Right lobe of liver (tissue), 6 donors: ENCODE results near the gene SYNGR1. TPM values are rescaled to one million over a fixed set of nuclear protein-coding genes. Genes with fewer than 3 reads are reported as not detected.

Experiments
- ATAC-seq, 4 donors: fragments of 200-7000 bp; cut with Tn5 transposase; one replicate each; pipeline ENCODE4 v1.9.1; 2020; ENCODE audit warnings: mild to moderate bottlenecking in 4 of 4, moderate library complexity in 4 of 4
- DNase-seq, 3 donors: peaks; one replicate each; pipeline ENCODE4 v3.0.0-alpha.2; 2020
- H3K27ac ChIP-seq, 3 donors: fragments of 200-600 bp; one replicate each; pipeline ENCODE4 v1.8.0; 2022
- H3K27me3 ChIP-seq, 2 donors: fragments of 200-600 bp; one replicate each; pipeline ENCODE4 v1.8.0; 2022
- H3K36me3 ChIP-seq, 4 donors: fragments of 200-600 bp; sonication (generic) in 1 of 4; one replicate each; pipeline versions ENCODE4 v1.5.1 to v1.8.0; 2017 to 2022; ENCODE audit warnings: control low read depth in 1 of 4
- H3K4me1 ChIP-seq, 4 donors: fragments of 200-600 bp; sonication (generic) in 1 of 4; one replicate each; pipeline versions ENCODE4 v1.5.1 to v1.8.0; 2017 to 2022; ENCODE audit warnings: control low read depth in 1 of 4
- H3K4me3 ChIP-seq, 3 donors: fragments of 200-600 bp; one replicate each; pipeline ENCODE4 v1.8.0; 2022
- H3K9me3 ChIP-seq, 4 donors: fragments of 200-600 bp; sonication (generic) in 1 of 4; one replicate each; pipeline versions ENCODE4 v1.5.1 to v1.8.0; 2017 to 2022; ENCODE audit warnings: control low read depth in 1 of 4
- POLR2A ChIP-seq: fragments of 450-650 bp; IDR thresholded peaks from one replicate; pipeline ENCODE4 v1.6.1; 2017; ENCODE audit warnings: antibody characterized with exemption, mild to moderate bottlenecking
- WGBS: methylation state at CpG from one replicate; pipeline ENCODE4 v1.1.6; 2018; ENCODE audit warnings: low coverage, low lambda C conversion rate; ENCODE audit not compliant: insufficient coverage; ENCODE audit errors: missing lambda C conversion rate; 5-methylcytosine and 5-hydroxymethylcytosine counted together
- intact Hi-C, 2 donors: fragments of 100-400 bp; cut with DNase I; formaldehyde crosslinking; loops; one replicate each; pipeline versions ENCODE4 v1.11.2 to v1.14.1; 2022
- total RNA-seq, 6 experiments: library from RNA; depleted of rRNA in 2 of 6; stranded (reverse); fragments of >200 nt in 2 of 6; fragmentation: NEBNext Ultra II Directional in 3 of 6; extraction: Animal tissue kit (Norgen Biotek cat#: 25700) in 3 of 6; gene quantifications; one replicate each; pipeline versions ENCODE4 v1.1.0 to v1.2.4, GENCODE V29; 2016 to 2023
- TF ChIP-seq, protein P1 (sequence below), 4 donors: fragments of 200-600 bp in 3 of 4; fragments of 450-650 bp in 1 of 4; IDR thresholded peaks; one replicate each; pipeline versions ENCODE4 v1.5.1 to v1.8.0; 2016 to 2022; ENCODE audit warnings: antibody characterized with exemption in 4 of 4, mild to moderate bottlenecking in 2 of 4
- donor health status: DM: no; HTN: yes; CAD: no.
- donor health status: DM: no; HTN: no; CAD: no.
- donor health status: DM: no; HTN: no; CAD: no.
- donor health status: DM: no; HTN: yes; CAD: no.
- donor health status: DM: no; HTN: yes; CAD: no.

SYNGR1 gene
- total RNA-seq, 6 experiments from 2014 or later = 0.74 to 3.2 (median 2.2) TPM

DNA sequence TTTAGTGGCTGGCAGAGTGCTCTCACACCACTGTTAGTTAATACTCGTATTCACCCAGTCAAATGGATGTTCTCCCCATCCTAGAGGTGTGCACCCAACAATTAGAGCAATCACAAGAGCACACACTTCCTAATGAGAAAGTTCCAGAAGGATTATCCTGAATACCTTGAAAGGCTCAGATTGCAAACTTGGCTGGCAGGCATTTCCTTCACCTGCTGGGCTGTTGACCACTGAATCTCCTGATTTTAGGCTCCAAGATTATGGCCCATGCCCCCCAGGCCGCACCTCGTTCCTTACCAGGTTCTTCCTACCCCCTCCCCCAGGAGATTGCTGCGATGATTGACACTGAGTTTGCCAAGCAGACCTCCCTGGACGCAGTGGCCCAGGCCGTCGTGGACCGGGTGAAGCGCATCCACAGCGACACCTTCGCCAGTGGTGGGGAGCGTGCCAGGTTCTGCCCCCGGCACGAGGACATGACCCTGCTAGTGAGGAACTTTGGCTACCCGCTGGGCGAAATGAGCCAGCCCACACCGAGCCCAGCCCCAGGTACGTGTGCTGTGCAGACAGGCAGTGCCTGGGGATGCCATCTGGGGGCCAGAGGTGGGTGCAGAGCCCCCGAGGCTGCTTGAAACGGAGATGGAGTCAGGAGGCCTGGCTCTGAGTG is 76.7 kb downstream of the SYNGR1 start:
- 93% methylated on average over 5 of the region's 20 CpGs for WGBS
- peaks cover 0 to 55% (median 18%) of the 10 kb centered on the region in 4 donors for H3K36me3 ChIP-seq
- intact Hi-C loops = no loop called here

DNA sequence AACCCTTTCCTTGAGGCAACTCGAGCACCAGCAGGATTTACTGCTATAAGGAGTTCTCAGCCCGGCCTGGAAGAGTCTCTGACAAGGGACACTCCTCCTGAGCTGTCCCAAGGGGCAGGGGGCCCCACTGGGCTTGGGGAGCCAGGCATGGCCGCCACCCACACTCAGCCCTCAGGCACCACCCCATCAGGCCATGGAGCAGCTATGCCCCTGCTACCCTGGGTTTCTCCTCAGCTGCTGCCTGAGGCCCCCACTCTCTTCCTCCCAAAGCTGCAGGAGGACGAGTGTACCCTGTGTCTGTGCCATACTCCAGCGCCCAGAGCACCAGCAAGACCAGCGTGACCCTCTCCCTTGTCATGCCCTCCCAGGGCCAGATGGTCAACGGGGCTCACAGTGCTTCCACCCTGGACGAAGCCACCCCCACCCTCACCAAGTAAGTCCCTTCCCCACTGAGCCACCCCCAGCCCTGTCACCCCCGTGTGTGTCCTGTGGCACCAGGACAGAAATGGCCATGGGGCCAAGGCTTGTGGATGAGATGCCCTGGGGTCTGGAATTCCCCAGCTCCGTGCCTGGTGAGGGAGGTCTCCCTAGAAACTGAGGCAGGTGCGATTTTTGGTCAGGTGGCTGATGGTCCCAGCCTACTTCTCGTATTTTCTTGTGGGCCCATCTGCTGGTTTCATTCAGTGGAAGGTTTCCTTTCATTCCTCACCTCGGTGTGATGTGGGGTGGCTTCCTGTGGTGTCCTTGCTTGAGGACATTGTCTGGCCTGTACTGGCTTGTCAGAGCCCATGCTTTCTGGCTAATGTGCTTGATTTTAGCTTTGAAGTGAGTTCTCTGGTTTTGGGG is 78.2 kb downstream of the SYNGR1 start:
- peak in 1 of 4 donors; percentile 9 for ATAC-seq
- Histone ChIP-seq H3K4me3 (no peak overlapping the region), H3K9me3 (no peaks in the 10 kb centered on the region), H3K4me1 (no peaks in the 10 kb centered on the region), H3K36me3 (peaks cover 0 to 54% (median 19%) of the 10 kb centered on the region in 4 donors), H3K27me3 (no peaks in the 10 kb centered on the region), H3K27ac (no peak overlapping the region)
- WGBS = 86% methylated on average over 3 of the region's 13 CpGs
- TF ChIP-seq, protein P1, sequence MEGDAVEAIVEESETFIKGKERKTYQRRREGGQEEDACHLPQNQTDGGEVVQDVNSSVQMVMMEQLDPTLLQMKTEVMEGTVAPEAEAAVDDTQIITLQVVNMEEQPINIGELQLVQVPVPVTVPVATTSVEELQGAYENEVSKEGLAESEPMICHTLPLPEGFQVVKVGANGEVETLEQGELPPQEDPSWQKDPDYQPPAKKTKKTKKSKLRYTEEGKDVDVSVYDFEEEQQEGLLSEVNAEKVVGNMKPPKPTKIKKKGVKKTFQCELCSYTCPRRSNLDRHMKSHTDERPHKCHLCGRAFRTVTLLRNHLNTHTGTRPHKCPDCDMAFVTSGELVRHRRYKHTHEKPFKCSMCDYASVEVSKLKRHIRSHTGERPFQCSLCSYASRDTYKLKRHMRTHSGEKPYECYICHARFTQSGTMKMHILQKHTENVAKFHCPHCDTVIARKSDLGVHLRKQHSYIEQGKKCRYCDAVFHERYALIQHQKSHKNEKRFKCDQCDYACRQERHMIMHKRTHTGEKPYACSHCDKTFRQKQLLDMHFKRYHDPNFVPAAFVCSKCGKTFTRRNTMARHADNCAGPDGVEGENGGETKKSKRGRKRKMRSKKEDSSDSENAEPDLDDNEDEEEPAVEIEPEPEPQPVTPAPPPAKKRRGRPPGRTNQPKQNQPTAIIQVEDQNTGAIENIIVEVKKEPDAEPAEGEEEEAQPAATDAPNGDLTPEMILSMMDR (IDR thresholded peaks at IDR 0.05) = no peak
- no peak for TF ChIP-seq POLR2A
- intact Hi-C loops = no loop called here
- peak in 1 of 3 donors; percentile 42 for DNase-seq

More for the DNA sequence above, 76.7 kb downstream of the SYNGR1 start:
- DNase-seq = peak in 1 of 3 donors; percentile 31
- Histone ChIP-seq H3K4me1 (no peaks in the 10 kb centered on the region), H3K4me3 (no peak overlapping the region), H3K27ac (no peak overlapping the region), H3K27me3 (no peaks in the 10 kb centered on the region), H3K9me3 (no peaks in the 10 kb centered on the region)
- ATAC-seq = no peak
- TF ChIP-seq, protein P1 (IDR thresholded peaks at IDR 0.05) = no peak
- no peak for TF ChIP-seq POLR2A

DNA sequence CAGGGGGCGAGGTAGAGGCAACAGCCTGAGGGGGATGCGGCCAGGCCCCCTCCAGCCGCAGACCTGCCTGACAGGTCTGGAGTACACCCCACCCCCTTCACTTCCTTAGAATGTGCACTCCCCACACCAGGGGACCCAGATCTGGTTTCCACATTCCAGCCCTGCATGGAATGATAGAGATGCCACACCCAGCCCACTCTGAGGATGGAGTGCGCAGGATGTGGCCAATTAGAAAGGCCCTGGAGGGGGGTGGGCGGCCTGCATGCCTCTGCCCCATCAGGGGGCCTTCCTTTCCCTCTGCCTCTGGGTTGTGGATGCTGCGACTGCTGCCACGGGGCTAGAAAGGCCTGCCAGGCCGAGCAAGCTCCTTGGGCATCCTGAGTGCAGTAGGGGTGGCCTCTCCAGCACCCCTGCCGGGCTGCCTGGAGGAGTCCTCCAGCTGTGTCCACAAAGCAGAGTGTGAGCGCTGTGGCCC is 78.8 kb downstream of the SYNGR1 start:
- Histone ChIP-seq H3K27ac (no peak overlapping the region), H3K27me3 (no peaks in the 10 kb centered on the region), H3K4me1 (no peaks in the 10 kb centered on the region), H3K9me3 (no peaks in the 10 kb centered on the region), H3K36me3 (peaks cover 0 to 54% (median 18%) of the 10 kb centered on the region in 4 donors), H3K4me3 (no peak overlapping the region)
- DNase-seq = peak in 1 of 3 donors; percentile 30
- 95% methylated on average over 3 of the region's 10 CpGs for WGBS
- no peak for ATAC-seq
- intact Hi-C loops = no loop called here
- TF ChIP-seq, protein P1 (IDR thresholded peaks at IDR 0.05) = no peak
- no peak for TF ChIP-seq POLR2A

DNA sequence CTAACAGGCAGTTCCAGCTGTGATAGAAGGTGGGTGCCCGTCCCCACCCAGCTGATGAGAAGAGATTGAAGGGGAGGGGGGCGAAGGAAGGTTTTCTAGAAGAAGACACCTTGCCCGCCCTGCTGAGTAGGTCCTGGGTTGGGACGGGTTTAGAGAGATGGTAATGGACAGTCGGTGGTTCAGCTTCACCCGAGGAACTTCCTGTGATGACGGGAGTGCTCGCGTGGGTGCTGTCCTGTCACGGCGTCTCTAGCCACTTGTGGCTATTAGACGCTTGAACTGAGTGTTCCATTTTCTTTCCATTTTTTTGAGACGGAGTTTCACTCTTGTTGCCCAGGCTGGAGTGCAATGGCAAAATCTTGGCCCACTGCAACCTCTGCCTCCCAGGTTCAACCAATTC is 79.4 kb downstream of the SYNGR1 start:
- peaks cover 0 to 51% (median 18%) of the 10 kb centered on the region in 4 donors for H3K36me3 ChIP-seq
- no peaks in the 10 kb centered on the region for H3K27me3 ChIP-seq
- no peak for TF ChIP-seq POLR2A
- TF ChIP-seq, protein P1 (IDR thresholded peaks at IDR 0.05) = no peak
- no peaks in the 10 kb centered on the region for H3K4me1 ChIP-seq
- H3K9me3 ChIP-seq = no peaks in the 10 kb centered on the region
- H3K27ac ChIP-seq = no peak overlapping the region
- DNase-seq (no peak), ATAC-seq (no peak)
- no peak overlapping the region for H3K4me3 ChIP-seq
- 95% methylated on average over 10 of the region's 13 CpGs for WGBS
- intact Hi-C loops = no loop called here
